ENCODE measurements around the gene SLC18A2. TPM values are rescaled to one million over a fixed set of nuclear protein-coding genes. Genes with fewer than 3 reads are reported as not detected.

The SLC18A2 gene
- total and polyA plus RNA-seq, 9 donors, result 2.4 to 12.0 (median 6.3) TPM

GRCh38 chr10:117221156-117221711, 19.7 kb upstream of the SLC18A2 start:
- 53 to 71% (median 67%) methylated on average over 10 of the region's 10 CpGs for WGBS, 3 donors
- Histone ChIP-seq H3K4me3 (no peak overlapping the region), H3K27ac (no peak overlapping the region), H3K4me1 (ENCODE audit: insufficient read depth) (peaks cover 5% of the 10 kb centered on the region), H3K27me3 (no peaks in the 10 kb centered on the region), H3K9me3 (no peaks in the 10 kb centered on the region), H3K36me3 (no peaks in the 10 kb centered on the region)
- intact Hi-C loops (cut with DNase I), result no loop called here
- no peak for TF ChIP-seq EP300 (IDR thresholded peaks at IDR 0.05)
- TF ChIP-seq POLR2A (IDR thresholded peaks at IDR 0.05), result no peak
- TF ChIP-seq, protein P1, sequence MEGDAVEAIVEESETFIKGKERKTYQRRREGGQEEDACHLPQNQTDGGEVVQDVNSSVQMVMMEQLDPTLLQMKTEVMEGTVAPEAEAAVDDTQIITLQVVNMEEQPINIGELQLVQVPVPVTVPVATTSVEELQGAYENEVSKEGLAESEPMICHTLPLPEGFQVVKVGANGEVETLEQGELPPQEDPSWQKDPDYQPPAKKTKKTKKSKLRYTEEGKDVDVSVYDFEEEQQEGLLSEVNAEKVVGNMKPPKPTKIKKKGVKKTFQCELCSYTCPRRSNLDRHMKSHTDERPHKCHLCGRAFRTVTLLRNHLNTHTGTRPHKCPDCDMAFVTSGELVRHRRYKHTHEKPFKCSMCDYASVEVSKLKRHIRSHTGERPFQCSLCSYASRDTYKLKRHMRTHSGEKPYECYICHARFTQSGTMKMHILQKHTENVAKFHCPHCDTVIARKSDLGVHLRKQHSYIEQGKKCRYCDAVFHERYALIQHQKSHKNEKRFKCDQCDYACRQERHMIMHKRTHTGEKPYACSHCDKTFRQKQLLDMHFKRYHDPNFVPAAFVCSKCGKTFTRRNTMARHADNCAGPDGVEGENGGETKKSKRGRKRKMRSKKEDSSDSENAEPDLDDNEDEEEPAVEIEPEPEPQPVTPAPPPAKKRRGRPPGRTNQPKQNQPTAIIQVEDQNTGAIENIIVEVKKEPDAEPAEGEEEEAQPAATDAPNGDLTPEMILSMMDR (IDR thresholded peaks at IDR 0.05), result no peak
- no peak for DNase-seq

DNA sequence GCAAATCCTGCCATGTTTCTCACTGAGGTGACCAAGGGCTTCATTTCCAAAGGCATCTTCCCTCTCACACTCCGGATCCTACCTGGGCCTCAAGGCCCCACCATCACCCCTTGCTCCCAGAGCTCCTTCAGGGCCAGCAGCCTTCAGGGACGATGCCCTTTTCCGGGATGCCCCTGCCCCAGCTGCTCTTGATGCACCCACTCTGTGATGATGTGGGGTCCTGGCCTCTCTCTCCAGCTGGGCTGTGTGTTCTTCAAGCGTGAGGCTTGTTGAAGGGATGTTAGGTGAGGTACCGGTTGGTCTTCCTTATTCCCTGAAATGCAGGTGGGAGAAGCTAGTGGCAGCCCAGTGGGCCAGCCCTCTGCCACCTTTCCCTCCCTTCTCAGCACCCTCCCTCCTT, 18.4 kb upstream of the SLC18A2 start:
- H3K4me3 ChIP-seq, result no peak overlapping the region
- TF ChIP-seq POLR2A (IDR thresholded peaks at IDR 0.05) (no peak), EP300 (IDR thresholded peaks at IDR 0.05) (no peak)
- TF ChIP-seq, protein P1 (IDR thresholded peaks at IDR 0.05), result no peak
- H3K27me3 ChIP-seq, result no peaks in the 10 kb centered on the region
- H3K36me3 ChIP-seq, result no peaks in the 10 kb centered on the region
- no peaks in the 10 kb centered on the region for H3K4me1 ChIP-seq (ENCODE audit: insufficient read depth)
- no peak overlapping the region for H3K27ac ChIP-seq
- intact Hi-C loops (cut with DNase I), result no loop called here
- no peak for DNase-seq
- 96 to 97% (median 96%) methylated on average over 5 of the region's 5 CpGs for WGBS, 3 donors
- H3K9me3 ChIP-seq, result no peaks in the 10 kb centered on the region

- H3K27ac ChIP-seq, result no peak overlapping the region
- intact Hi-C loops (cut with DNase I), result no loop called here
- no peak for DNase-seq
- 40 to 63% (median 48%) methylated on average over 4 of the region's 4 CpGs for WGBS, 3 donors
- H3K4me3 ChIP-seq, result no peak overlapping the region
- no peaks in the 10 kb centered on the region for H3K9me3 ChIP-seq
- H3K27me3 ChIP-seq, result no peaks in the 10 kb centered on the region
- H3K4me1 ChIP-seq (ENCODE audit: insufficient read depth), result no peaks in the 10 kb centered on the region
- H3K36me3 ChIP-seq, result no peaks in the 10 kb centered on the region
- no peak for TF ChIP-seq EP300 (IDR thresholded peaks at IDR 0.05)
- TF ChIP-seq, protein P1 (IDR thresholded peaks at IDR 0.05), result no peak
- TF ChIP-seq POLR2A (IDR thresholded peaks at IDR 0.05), result no peak
Measured at GRCh38 chr10:117222976-117223692, 17.8 kb upstream of the SLC18A2 start.

DNA sequence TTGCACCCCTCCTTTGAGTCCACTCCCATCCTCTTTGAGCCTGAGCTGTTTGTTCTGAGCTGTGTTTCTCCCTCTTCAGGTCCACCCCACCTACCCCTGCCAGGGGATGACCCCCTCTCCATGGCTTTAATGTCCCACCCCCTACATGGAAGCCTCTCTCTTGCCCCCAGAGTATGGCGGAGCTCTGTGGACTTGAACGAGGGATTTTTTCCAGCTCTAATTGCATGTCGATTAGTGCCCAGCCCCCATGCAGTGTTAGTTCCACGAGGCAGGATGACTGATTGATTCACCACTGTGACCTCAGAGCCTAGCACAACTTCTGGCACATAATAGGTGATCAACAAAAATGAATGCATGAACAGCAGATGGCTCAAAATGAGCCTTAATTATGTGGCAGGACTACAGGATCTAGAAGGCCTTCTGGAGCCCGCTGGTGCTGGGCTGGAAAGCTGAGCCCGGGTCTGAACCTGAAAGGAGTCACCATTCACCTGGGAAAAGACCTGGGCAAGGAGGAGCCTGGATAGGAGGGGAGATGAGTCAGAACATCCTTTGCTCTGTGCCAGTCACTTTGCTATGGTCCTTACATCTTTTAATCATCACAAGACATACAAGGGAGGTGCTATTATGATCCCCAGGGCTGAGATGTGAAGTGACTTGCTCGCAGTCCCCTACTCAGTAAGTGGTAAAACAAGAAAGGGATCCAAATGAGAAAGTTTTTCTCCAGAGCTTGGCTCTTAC, 17.1 kb upstream of the SLC18A2 start:
- H3K27me3 ChIP-seq, result no peaks in the 10 kb centered on the region
- no peak overlapping the region for H3K27ac ChIP-seq
- H3K4me3 ChIP-seq, result no peak overlapping the region
- intact Hi-C loops (cut with DNase I), result no loop called here
- WGBS, 3 donors, result 84 to 92% (median 90%) methylated on average over 7 of the region's 7 CpGs
- TF ChIP-seq POLR2A (IDR thresholded peaks at IDR 0.05) (no peak), EP300 (IDR thresholded peaks at IDR 0.05) (no peak)
- TF ChIP-seq, protein P1 (IDR thresholded peaks at IDR 0.05), result no peak
- no peaks in the 10 kb centered on the region for H3K4me1 ChIP-seq (ENCODE audit: insufficient read depth)
- H3K9me3 ChIP-seq, result no peaks in the 10 kb centered on the region
- no peaks in the 10 kb centered on the region for H3K36me3 ChIP-seq
- no peak for DNase-seq

Data from ovary (tissue), 9 donors.